HG03045 (cell line): ENCODE results near the gene NLGN4X.

Experiments
- ATAC-seq: cut with Tn5 transposase; IDR thresholded peaks from one replicate; pipeline ENCODE4 v1.9.1; 2021; ENCODE audit warnings: mild to moderate bottlenecking, moderate library complexity; ENCODE audit not compliant: unreplicated experiment

NLGN4X gene

GRCh38 chrX:6159468-6159867 lies 69.2 kb downstream of the NLGN4X start:
- ATAC-seq: no peak

- no peak for ATAC-seq
Measured at GRCh38 chrX:6151971-6152370, 76.7 kb downstream of the NLGN4X start.

- ATAC-seq: no peak
Measured at GRCh38 chrX:6149060-6149872, 79.4 kb downstream of the NLGN4X start.

- ATAC-seq: no peak
Measured at GRCh38 chrX:6134255-6134654, 94.4 kb downstream of the NLGN4X start.

- no peak for ATAC-seq
Measured at GRCh38 chrX:6132970-6133369, 95.7 kb downstream of the NLGN4X start.

- no peak for ATAC-seq
Measured at GRCh38 chrX:6131287-6131686, 97.4 kb downstream of the NLGN4X start.

- no peak for ATAC-seq
Measured at GRCh38 chrX:6129195-6129594, 99.5 kb downstream of the NLGN4X start.

- no peak for ATAC-seq
Measured at GRCh38 chrX:6120329-6120728, 108.3 kb downstream of the NLGN4X start.

GRCh38 chrX:6095469-6095868 lies 133.2 kb downstream of the NLGN4X start:
- no peak for ATAC-seq

- ATAC-seq: no peak
Measured at GRCh38 chrX:6074532-6074931, 154.1 kb downstream of the NLGN4X start.

- ATAC-seq: no peak
Measured at GRCh38 chrX:6071731-6072130, 156.9 kb downstream of the NLGN4X start.

GRCh38 chrX:6067600-6067999 lies 161.1 kb downstream of the NLGN4X start:
- ATAC-seq: no peak

- no peak for ATAC-seq
Measured at GRCh38 chrX:6053141-6053540, 175.5 kb downstream of the NLGN4X start.

GRCh38 chrX:6052111-6052745 lies 176.4 kb downstream of the NLGN4X start:
- ATAC-seq: no peak

GRCh38 chrX:6049132-6049531 lies 179.5 kb downstream of the NLGN4X start:
- no peak for ATAC-seq

- ATAC-seq: no peak
Measured at GRCh38 chrX:6041630-6042029, 187.0 kb downstream of the NLGN4X start.

GRCh38 chrX:6029014-6029413 lies 199.7 kb downstream of the NLGN4X start:
- ATAC-seq: no peak

GRCh38 chrX:6026980-6027379 lies 201.7 kb downstream of the NLGN4X start:
- no peak for ATAC-seq

- no peak for ATAC-seq
Measured at GRCh38 chrX:6026429-6026828, 202.2 kb downstream of the NLGN4X start.

GRCh38 chrX:6024204-6024603 lies 204.5 kb downstream of the NLGN4X start:
- no peak for ATAC-seq

- ATAC-seq: no peak
Measured at GRCh38 chrX:6021316-6022091, 207.2 kb downstream of the NLGN4X start.

GRCh38 chrX:6019076-6019475 lies 209.6 kb downstream of the NLGN4X start:
- ATAC-seq: no peak
